GM23248 (cell line): ENCODE measurements around the gene PKIB. TPM values are rescaled to one million over a fixed set of nuclear protein-coding genes. Genes with fewer than 3 reads are reported as not detected.

Experiments used
- DNase-seq: peaks from one replicate; pipeline ENCODE4 v3.0.0-alpha.2; 2015
- H2AFZ ChIP-seq: fragments of 200-600 bp; sonication (generic); 2 replicates; pipeline ENCODE4 v1.6.1; 2016; ENCODE audit warnings: antibody characterized with exemption
- H3F3A ChIP-seq: fragments of 200-600 bp; sonication (generic); 2 replicates; pipeline ENCODE4 v1.6.1; 2016; ENCODE audit warnings: mild to moderate bottlenecking, antibody characterized with exemption, mixed run types; ENCODE audit not compliant: insufficient read depth
- H3K27ac ChIP-seq: fragments of 200-600 bp; sonication (generic); 2 replicates; pipeline ENCODE4 v1.5.1; 2016; ENCODE audit warnings: mild to moderate bottlenecking
- H3K27me3 ChIP-seq: fragments of 200-600 bp; sonication (generic); replicated peaks from 2 replicates; pipeline ENCODE4 v1.6.1; 2016; ENCODE audit warnings: mild to moderate bottlenecking; ENCODE audit not compliant: insufficient read depth
- H3K36me3 ChIP-seq: fragments of 200-600 bp; sonication (generic); 2 replicates; pipeline ENCODE4 v1.6.1; 2016; ENCODE audit warnings: low read depth, mild to moderate bottlenecking
- H3K4me1 ChIP-seq: fragments of 200-600 bp; sonication (generic); 2 replicates; pipeline ENCODE4 v1.6.1; 2016; ENCODE audit warnings: mild to moderate bottlenecking; ENCODE audit not compliant: insufficient read depth
- H3K4me2 ChIP-seq: fragments of 200-600 bp; sonication (generic); one replicate; pipeline ENCODE4 v1.6.1; 2016; ENCODE audit warnings: mild to moderate bottlenecking; ENCODE audit not compliant: unreplicated experiment
- H3K4me3 ChIP-seq: fragments of 200-600 bp; sonication (generic); 2 replicates; pipeline ENCODE4 v1.5.1; 2016; ENCODE audit warnings: mild to moderate bottlenecking
- H3K79me2 ChIP-seq: fragments of 200-600 bp; sonication (generic); 2 replicates; pipeline ENCODE4 v1.6.1; 2016; ENCODE audit warnings: mild to moderate bottlenecking; ENCODE audit not compliant: insufficient read depth
- H3K9ac ChIP-seq: fragments of 200-600 bp; sonication (generic); 2 replicates; pipeline ENCODE4 v1.6.1; 2016; ENCODE audit warnings: mild to moderate bottlenecking
- H3K9me2 ChIP-seq: fragments of 200-600 bp; sonication (generic); 2 replicates; pipeline ENCODE4 v1.6.1; 2016; ENCODE audit warnings: mixed run types, mild to moderate bottlenecking, moderate library complexity; ENCODE audit not compliant: insufficient read depth
- H3K9me3 ChIP-seq: fragments of 200-600 bp; sonication (generic); one replicate; pipeline ENCODE4 v1.6.1; 2017; ENCODE audit warnings: low read depth
- H4K20me1 ChIP-seq: fragments of 200-600 bp; sonication (generic); 2 replicates; pipeline ENCODE4 v1.6.0; 2016; ENCODE audit not compliant: insufficient read depth
- EZH2 ChIP-seq: fragments of 200-600 bp; sonication (generic); IDR thresholded peaks from 2 replicates; pipeline ENCODE4 v1.6.1; 2018; ENCODE audit warnings: antibody characterized with exemption, mild to moderate bottlenecking; ENCODE audit not compliant: insufficient read depth, poor library complexity, severe bottlenecking
- EZH2phosphoT487 ChIP-seq: fragments of 200-600 bp; sonication (generic); IDR thresholded peaks from 2 replicates; pipeline ENCODE4 v1.6.1; 2018; ENCODE audit warnings: antibody characterized with exemption, moderate library complexity, mild to moderate bottlenecking, low read depth; ENCODE audit not compliant: insufficient read depth
- WGBS, 2 experiments: methylation state at CpG; one replicate each; pipeline ENCODE4 v1.1.6; 2015 to 2017; ENCODE audit warnings: low lambda C conversion rate in 2 of 2, low coverage in 1 of 2; ENCODE audit errors: missing lambda C conversion rate in 2 of 2; 5-methylcytosine and 5-hydroxymethylcytosine counted together
- in situ Hi-C: fragments of 300-500 bp; cut with MboI; formaldehyde crosslinking; loops from 2 replicates; pipeline ENCODE4 v1.15.0; 2020
- polyA plus RNA-seq: library from polyadenylated mRNA; unstranded; fragments of >200 nt; fragmentation: Nextera tagmentation; extraction: Ambion mirVana; gene quantifications from 2 replicates; pipeline ENCODE4 v1.2.1, GENCODE V29; 2016
- total RNA-seq: library from RNA; depleted of rRNA; stranded (reverse); fragments of >200 nt; shearing (Covaris generic); gene quantifications from 2 replicates; pipeline ENCODE4 v1.2.3, GENCODE V29; 2014

Gene PKIB
- total and polyA plus RNA-seq, 2 experiments from 2014 or later: 0.40 TPM; not detected in 1

DNA sequence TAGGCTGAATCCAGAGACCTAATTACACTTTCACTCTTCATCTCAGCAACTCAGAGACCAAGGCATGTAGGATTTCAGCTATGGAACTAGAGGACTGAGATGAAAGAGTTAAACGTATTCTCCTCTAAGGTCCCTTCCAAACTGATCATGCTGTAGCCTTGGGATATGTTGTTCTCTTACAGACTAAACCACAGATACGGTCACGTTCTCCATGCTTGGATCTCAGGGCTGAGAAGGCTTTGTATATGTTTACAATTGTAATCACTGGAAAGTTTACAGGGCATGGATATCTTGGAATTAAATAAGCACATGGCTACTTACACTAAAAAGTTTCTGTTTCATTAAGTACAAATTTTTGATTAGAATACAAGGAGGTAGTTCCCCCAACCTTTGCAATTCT, 50.1 kb downstream of the PKIB start:
- no peaks in the 10 kb centered on the region for H4K20me1 ChIP-seq
- in situ Hi-C loops: no loop called here
- H3K79me2 ChIP-seq: no peaks in the 10 kb centered on the region
- H3K27me3 ChIP-seq: no peaks in the 10 kb centered on the region
- H3F3A ChIP-seq: no peaks in the 10 kb centered on the region
- H3K36me3 ChIP-seq: no peaks in the 10 kb centered on the region
- no peak for DNase-seq
- no peaks in the 10 kb centered on the region for H3K9me2 ChIP-seq
- H3K4me1 ChIP-seq: no peaks in the 10 kb centered on the region
- TF ChIP-seq EZH2phosphoT487 (no peak), EZH2 (no peak)
- no peak overlapping the region for H3K27ac ChIP-seq
- no peak overlapping the region for H3K9ac ChIP-seq
- no peak overlapping the region for H3K4me3 ChIP-seq
- WGBS, 2 experiments: 25 to 31% methylated on average over 3 of the region's 3 CpGs
- H3K4me2 ChIP-seq: no peak overlapping the region
- H2AFZ ChIP-seq: no peak overlapping the region
- no peaks in the 10 kb centered on the region for H3K9me3 ChIP-seq

DNA sequence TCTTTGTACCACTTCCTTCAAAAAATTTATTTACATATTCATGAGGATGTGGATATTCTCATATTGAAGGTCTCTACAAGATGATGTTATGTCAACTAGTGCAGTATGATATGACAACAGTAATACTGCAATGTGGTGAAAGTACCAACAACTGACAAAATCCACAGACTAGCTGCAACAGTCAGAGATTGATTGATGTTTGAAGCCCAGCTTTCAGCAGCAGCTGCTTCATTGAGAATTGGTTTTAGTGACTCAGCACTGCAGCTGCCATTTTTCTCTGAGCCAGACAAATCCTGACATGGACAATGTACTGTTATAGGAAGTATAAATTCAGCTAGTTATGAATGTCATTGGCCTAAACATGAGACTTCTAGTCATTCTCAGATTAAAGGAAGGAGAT, 53.8 kb downstream of the PKIB start:
- no peak overlapping the region for H3K27ac ChIP-seq
- no peak overlapping the region for H3K4me2 ChIP-seq
- H3F3A ChIP-seq: no peaks in the 10 kb centered on the region
- H3K4me1 ChIP-seq: no peaks in the 10 kb centered on the region
- H3K9ac ChIP-seq: no peak overlapping the region
- no peaks in the 10 kb centered on the region for H3K79me2 ChIP-seq
- H3K27me3 ChIP-seq: no peaks in the 10 kb centered on the region
- H4K20me1 ChIP-seq: no peaks in the 10 kb centered on the region
- H2AFZ ChIP-seq: no peak overlapping the region
- no peaks in the 10 kb centered on the region for H3K9me2 ChIP-seq
- H3K36me3 ChIP-seq: no peaks in the 10 kb centered on the region
- no peak for DNase-seq
- TF ChIP-seq EZH2phosphoT487: no peak
- no peak for TF ChIP-seq EZH2
- no peaks in the 10 kb centered on the region for H3K9me3 ChIP-seq
- H3K4me3 ChIP-seq: no peak overlapping the region
- in situ Hi-C loops: no loop called here

- H2AFZ ChIP-seq: no peak overlapping the region
- no peaks in the 10 kb centered on the region for H3K9me2 ChIP-seq
- TF ChIP-seq EZH2phosphoT487: no peak
- TF ChIP-seq EZH2: no peak
- H3K9me3 ChIP-seq: no peaks in the 10 kb centered on the region
- H3K4me3 ChIP-seq: no peak overlapping the region
- no peak overlapping the region for H3K4me2 ChIP-seq
- in situ Hi-C loops: no loop called here
- H3K27me3 ChIP-seq: no peaks in the 10 kb centered on the region
- H3F3A ChIP-seq: no peaks in the 10 kb centered on the region
- 44 to 47% methylated on average over 4 of the region's 4 CpGs for WGBS, 2 experiments
- no peak overlapping the region for H3K9ac ChIP-seq
- no peaks in the 10 kb centered on the region for H3K79me2 ChIP-seq
- no peaks in the 10 kb centered on the region for H3K4me1 ChIP-seq
- H3K27ac ChIP-seq: no peak overlapping the region
- H4K20me1 ChIP-seq: no peaks in the 10 kb centered on the region
- DNase-seq: no peak
- no peaks in the 10 kb centered on the region for H3K36me3 ChIP-seq
These were observed 55.7 kb downstream of the PKIB start for GRCh38 chr6:122665929-122666328.

DNA sequence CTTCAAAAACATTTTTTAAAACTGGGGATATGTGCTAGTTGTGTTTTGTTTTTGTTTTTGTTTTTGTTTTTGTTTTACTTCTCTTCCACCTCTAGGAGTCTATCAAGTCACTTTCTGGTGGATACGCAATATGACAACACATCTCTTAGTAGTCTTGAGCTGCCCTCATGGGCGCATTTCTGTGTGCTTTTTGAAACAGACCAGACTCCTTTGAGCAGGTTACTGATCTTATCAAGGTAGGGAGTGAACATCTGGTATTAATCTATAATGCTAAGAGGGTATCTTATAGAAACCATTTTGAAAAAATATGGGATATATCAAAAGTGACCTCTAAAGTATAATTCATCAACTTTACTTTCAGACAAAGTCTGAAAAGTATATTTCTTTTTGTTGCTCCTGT, 56.2 kb downstream of the PKIB start:
- Histone ChIP-seq H4K20me1 (no peaks in the 10 kb centered on the region), H3K9ac (no peak overlapping the region), H3K4me2 (no peak overlapping the region), H3F3A (no peaks in the 10 kb centered on the region), H3K4me3 (no peak overlapping the region), H3K27ac (no peak overlapping the region), H3K4me1 (no peaks in the 10 kb centered on the region), H3K27me3 (no peaks in the 10 kb centered on the region), H2AFZ (no peak overlapping the region), H3K36me3 (no peaks in the 10 kb centered on the region), H3K79me2 (no peaks in the 10 kb centered on the region), H3K9me3 (no peaks in the 10 kb centered on the region), H3K9me2 (no peaks in the 10 kb centered on the region)
- 50 to 56% methylated on average over 2 of the region's 2 CpGs for WGBS, 2 experiments
- DNase-seq: no peak
- in situ Hi-C loops: no loop called here
- TF ChIP-seq EZH2 (no peak), EZH2phosphoT487 (no peak)

DNA sequence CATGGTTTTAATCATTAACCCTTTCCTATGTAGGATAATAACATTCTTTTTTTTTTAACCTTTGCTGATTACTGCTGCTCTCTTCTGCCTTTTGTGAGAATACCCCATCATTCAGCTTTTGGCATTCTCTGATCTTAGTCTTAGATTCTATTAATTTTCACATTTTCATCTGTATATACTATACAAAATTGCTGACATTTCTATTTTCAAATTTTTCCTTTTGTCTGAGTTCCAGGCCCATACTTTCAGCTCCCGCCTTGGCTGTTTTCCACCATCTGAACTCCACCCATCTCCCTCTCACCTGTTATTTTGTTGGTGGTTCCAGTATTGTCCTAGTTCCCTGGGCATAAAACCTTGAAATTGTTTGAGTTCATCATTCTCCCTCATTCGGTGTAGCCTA, 59.2 kb downstream of the PKIB start:
- no peak for DNase-seq
- 26 to 29% methylated on average over 2 of the region's 2 CpGs for WGBS, 2 experiments
- Histone ChIP-seq H3K9me3 (no peaks in the 10 kb centered on the region), H3K4me3 (no peak overlapping the region), H3K27ac (no peak overlapping the region), H3K27me3 (no peaks in the 10 kb centered on the region), H3K36me3 (no peaks in the 10 kb centered on the region), H3K9ac (no peak overlapping the region), H3K79me2 (no peaks in the 10 kb centered on the region), H3K9me2 (no peaks in the 10 kb centered on the region), H3F3A (no peaks in the 10 kb centered on the region), H2AFZ (no peak overlapping the region), H3K4me1 (no peaks in the 10 kb centered on the region), H3K4me2 (no peak overlapping the region), H4K20me1 (no peaks in the 10 kb centered on the region)
- TF ChIP-seq EZH2phosphoT487 (no peak), EZH2 (no peak)
- in situ Hi-C loops: no loop called here
